Panc1 (cell line): Measurements from ENCODE around the gene LRP4. TPM values are rescaled to one million over a fixed set of nuclear protein-coding genes. Genes with fewer than 3 reads are reported as not detected.

Source experiments
- ATAC-seq: fragments of 200-7000 bp; cut with Tn5 transposase; 2 replicates; pipeline ENCODE4 v1.9.1; 2020; ENCODE audit warnings: mild to moderate bottlenecking, moderate library complexity
- BruUV-seq: library from RNA; stranded (reverse); fragments of 400-500 nt; replicated peaks from 2 replicates; lab custom pipeline; 2021; lab: Mats Ljungman, UMichigan
- CTCF ChIA-PET: fragments of 300-600 bp; sonication (Branson Sonifier 250); formaldehyde crosslinking; loops from one replicate; lab custom pipeline; 2022; ENCODE audit warnings: antibody characterized with exemption; lab: Charles Lee
- POLR2A ChIA-PET: fragments of 300-600 bp; sonication (Branson Sonifier 250); formaldehyde crosslinking; loops from one replicate; lab custom pipeline; 2022; ENCODE audit warnings: antibody characterized with exemption; lab: Charles Lee
- DNase-seq: peaks from one replicate; pipeline ENCODE4 v3.0.0-alpha.2; 2010; ENCODE audit warnings: low read depth, low spot score
- H3K27ac ChIP-seq: 2 replicates; pipeline ENCODE4 v1.5.1; 2011; ENCODE audit warnings: mild to moderate bottlenecking, low read length, inconsistent platforms
- H3K27me3 ChIP-seq: fragments of 200-500 bp; sonication (Bioruptor generic); 2 replicates; pipeline ENCODE4 v1.6.0; 2014; ENCODE audit warnings: low read length, inconsistent platforms; ENCODE audit not compliant: control insufficient read depth, insufficient read depth
- H3K36me3 ChIP-seq: fragments of 200-500 bp; sonication (Bioruptor generic); 2 replicates; pipeline ENCODE4 v1.5.1; 2014; ENCODE audit warnings: inconsistent platforms, mild to moderate bottlenecking, low read length, moderate library complexity; ENCODE audit not compliant: control insufficient read depth, insufficient read depth
- H3K4me1 ChIP-seq: 2 replicates; pipeline ENCODE4 v1.5.1; 2011; ENCODE audit warnings: inconsistent platforms, mild to moderate bottlenecking, low read length, moderate library complexity; ENCODE audit not compliant: control insufficient read depth, insufficient read depth
- H3K4me3 ChIP-seq, 2 experiments: 2 replicates each; pipeline ENCODE4 v1.5.1; 2011 to 2012; ENCODE audit warnings: low read depth in 2 of 2, low read length in 2 of 2, mild to moderate bottlenecking in 2 of 2, inconsistent platforms in 1 of 2, moderate library complexity in 1 of 2
- H3K9me3 ChIP-seq: fragments of 200-500 bp; sonication (Bioruptor generic); 2 replicates; pipeline ENCODE4 v1.5.1; 2014; ENCODE audit warnings: low read depth, mild to moderate bottlenecking, inconsistent platforms, low read length, moderate library complexity; ENCODE audit not compliant: control insufficient read depth, insufficient read depth
- CTCF ChIP-seq: fragments of 450-650 bp; IDR thresholded peaks from 2 replicates; pipeline ENCODE4 v1.5.1; 2017; ENCODE audit warnings: mild to moderate bottlenecking
- POLR2AphosphoS5 ChIP-seq: IDR thresholded peaks from 2 replicates; pipeline ENCODE4 v1.6.1; 2012; ENCODE audit warnings: mild to moderate bottlenecking, low read depth, low read length, moderate library complexity
- REST ChIP-seq, 2 experiments: IDR thresholded peaks; 2 replicates each; pipeline ENCODE4 v1.6.1; 2011 to 2012; ENCODE audit warnings: low read depth in 2 of 2, control low read depth in 1 of 2, low read length in 1 of 2, mild to moderate bottlenecking in 1 of 2, moderate library complexity in 1 of 2; ENCODE audit not compliant: insufficient read depth in 1 of 2
- SIN3A ChIP-seq: IDR thresholded peaks from 2 replicates; pipeline ENCODE4 v1.6.1; 2012; ENCODE audit warnings: low read depth, mild to moderate bottlenecking, low read length, moderate library complexity, borderline replicate concordance; ENCODE audit not compliant: insufficient read depth
- TCF7L2 ChIP-seq: IDR thresholded peaks from 2 replicates; pipeline ENCODE4 v1.6.1; 2011; ENCODE audit warnings: mild to moderate bottlenecking, low read depth, low read length, inconsistent platforms
- in situ Hi-C: cut with HindIII; loops from 2 replicates; pipeline ENCODE4 v1.10.0; 2016; ENCODE audit warnings: low sequenced_read_pairs, low pct_unique_long_range_greater_than_20kb
- intact Hi-C: fragments of 100-400 bp; cut with micrococcal nuclease; formaldehyde crosslinking; loops from one replicate; pipeline ENCODE4 v1.10.0; 2022; ENCODE audit not compliant: unreplicated experiment
- total RNA-seq: library from RNA; stranded (reverse); gene quantifications from one replicate; pipeline ENCODE4 v1.2.1, GENCODE V29; 2021; ENCODE audit not compliant: unreplicated experiment

The LRP4 gene
- total RNA-seq, 1 experiment from 2014 or later = 11.7 TPM

- ChIA-PET POLR2A (interaction anchor here (0.6 kb wide), 1 partner anchor 66 kb away, joined by 3 read pairs; no protein-coding TSS in a partner anchor), CTCF (interaction anchor here (0.7 kb wide), 1 partner anchor 206 kb away, joined by 3 read pairs; no protein-coding TSS in a partner anchor)
- Histone ChIP-seq H3K4me1 (no peaks in the 10 kb centered on the region), H3K27me3 (no peaks in the 10 kb centered on the region), H3K9me3 (no peaks in the 10 kb centered on the region), H3K4me3 (no peak overlapping the region), H3K27ac (no peak overlapping the region), H3K36me3 (no peaks in the 10 kb centered on the region)
- DNase-seq = no peak
- intact Hi-C loops (no loop called here), in situ Hi-C loops (no loop called here)
- TF ChIP-seq REST (IDR thresholded peaks at IDR 0.05; ENCODE audit: insufficient read depth in 1 of 2, low read depth in 2 of 2, low read length in 1 of 2) (no peak), SIN3A (no peak), POLR2AphosphoS5 (no peak), CTCF (no peak), TCF7L2 (no peak)
- no peak for ATAC-seq
- no TSS peak for BruUV-seq
Observed at GRCh38 chr11:46947399-46948077, 29.2 kb upstream of the LRP4 start.

GRCh38 chr11:46944356-46945075, 26.2 kb upstream of the LRP4 start:
- ATAC-seq (no peak), DNase-seq (no peak)
- Histone ChIP-seq H3K27me3 (no peaks in the 10 kb centered on the region), H3K36me3 (no peaks in the 10 kb centered on the region), H3K4me3 (no peak overlapping the region), H3K4me1 (no peaks in the 10 kb centered on the region), H3K9me3 (no peaks in the 10 kb centered on the region), H3K27ac (no peak overlapping the region)
- TF ChIP-seq CTCF (no peak), REST (IDR thresholded peaks at IDR 0.05; ENCODE audit: insufficient read depth in 1 of 2, low read depth in 2 of 2, low read length in 1 of 2) (no peak), TCF7L2 (no peak), SIN3A (no peak), POLR2AphosphoS5 (no peak)
- POLR2A ChIA-PET = interaction anchor here (0.7 kb wide), 1 partner anchor 17 kb away, joined by 13 read pairs; no protein-coding TSS in a partner anchor
- intact Hi-C loops (no loop called here), in situ Hi-C loops (no loop called here)
- no TSS peak for BruUV-seq
- CTCF ChIA-PET = no interaction called here
